ENCODE measurements around the gene CUL2.

GRCh38 chr10:35004651-35005050 is 85.5 kb downstream of the CUL2 start:
- no peak for TF ChIP-seq YY1 (IDR thresholded peaks at IDR 0.05; ENCODE audit: insufficient read depth, insufficient read length)
- TF ChIP-seq ZNF274 (IDR thresholded peaks at IDR 0.05; ENCODE audit: low read depth, low read length) = no peak
- TF ChIP-seq SUZ12 (IDR thresholded peaks at IDR 0.05; ENCODE audit: extremely low read depth, insufficient read depth, insufficient read length) = no peak
